Peyer's patch (tissue), 4 donors: ENCODE measurements around the gene LSM10. TPM values are rescaled to one million over a fixed set of nuclear protein-coding genes. Genes with fewer than 3 reads are reported as not detected.
A peak's percentile ranks its signal among the peaks of the same experiment; 100 is the strongest.

ENCODE experiments used
- DNase-seq, 3 donors: peaks; one replicate each; pipeline ENCODE4 v3.0.0-alpha.2; 2017 to 2019
- H3K27ac ChIP-seq, 4 donors: fragments of 200-600 bp; sonication (generic); one replicate each; pipeline ENCODE4 v1.5.1; 2016 to 2019
- H3K27me3 ChIP-seq, 2 donors: fragments of 200-600 bp; sonication (generic); one replicate each; pipeline ENCODE4 v1.5.1; 2019
- H3K36me3 ChIP-seq, 3 donors: fragments of 200-600 bp; sonication (generic); one replicate each; pipeline ENCODE4 v1.5.1; 2016 to 2019
- H3K4me1 ChIP-seq, 4 donors: fragments of 200-600 bp; sonication (generic); one replicate each; pipeline ENCODE4 v1.5.1; 2016 to 2019
- H3K4me3 ChIP-seq, 4 donors: fragments of 200-600 bp; sonication (generic); 1 replicate in 3 of 4; 2 replicates in 1 of 4; pipeline ENCODE4 v1.5.1; 2016 to 2019; ENCODE audit warnings: mild to moderate bottlenecking in 1 of 4
- H3K9me3 ChIP-seq, 4 donors: fragments of 200-600 bp; sonication (generic); one replicate each; pipeline ENCODE4 v1.5.1; 2016 to 2019; ENCODE audit warnings: mild to moderate bottlenecking in 1 of 4
- POLR2A ChIP-seq, 2 donors: fragments of 450-650 bp; IDR thresholded peaks; one replicate each; pipeline ENCODE4 v1.5.1; 2017; ENCODE audit warnings: antibody characterized with exemption in 2 of 2, mild to moderate bottlenecking in 2 of 2, moderate library complexity in 2 of 2
- total RNA-seq, 4 donors: library from RNA; depleted of rRNA; stranded (reverse); fragments of >200 nt; gene quantifications; one replicate each; pipeline ENCODE4 v1.1.0, GENCODE V29; 2016
- TF ChIP-seq, protein P1 (sequence below), 6 experiments: fragments of 450-650 bp in 4 of 6; fragments of 200-600 bp in 2 of 6; sonication (generic) in 1 of 6; IDR thresholded peaks; one replicate each; pipeline ENCODE4 v1.5.1; 2017 to 2019; ENCODE audit warnings: antibody characterized with exemption in 6 of 6, mild to moderate bottlenecking in 3 of 6, moderate library complexity in 1 of 6

LSM10 gene
- total RNA-seq, 4 donors from 2014 or later: 25.5 to 42.9 (median 31.2) TPM

DNA sequence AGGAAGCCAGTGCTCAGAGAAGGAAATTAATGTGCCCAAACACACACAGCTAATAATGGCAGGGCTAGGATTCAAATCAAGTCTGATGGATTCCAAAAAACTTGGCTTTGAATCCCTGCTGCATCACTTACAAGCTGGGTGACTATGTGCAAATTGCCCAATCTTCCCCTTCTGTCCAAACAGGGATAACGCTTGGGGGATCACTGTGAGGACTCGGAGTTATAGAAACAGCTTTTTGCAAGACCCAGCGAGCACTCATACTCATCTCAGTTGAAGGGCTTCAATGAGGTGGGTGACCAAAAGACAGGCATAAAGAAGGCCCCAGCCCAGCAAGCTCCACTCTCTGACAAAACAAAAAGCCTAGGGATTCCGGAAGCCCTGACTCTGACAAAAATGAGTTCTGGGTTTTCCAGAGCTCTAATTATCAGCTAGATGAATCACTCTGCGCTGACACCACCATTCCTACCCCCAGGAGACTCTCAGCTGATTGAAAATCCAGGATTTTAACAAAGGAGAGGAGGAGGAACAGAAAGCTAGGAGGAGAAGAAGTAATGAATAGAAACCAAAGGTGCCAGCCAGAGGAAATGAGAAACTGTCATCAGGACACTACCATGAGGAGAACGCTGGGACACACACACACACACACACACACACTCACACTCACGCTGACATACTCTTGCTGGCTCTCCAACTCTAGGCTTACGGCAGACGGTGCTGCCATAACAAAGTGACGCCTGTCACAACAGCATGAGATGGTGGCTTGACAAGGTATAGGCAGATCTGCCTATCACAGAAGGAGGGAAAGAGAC, 10.4 kb downstream of the LSM10 start:
- H3K4me3 ChIP-seq: peak overlapping the region in 2 of 4 donors; percentile 79 to 97
- peaks cover 6 to 51% (median 28%) of the 10 kb centered on the region in 4 donors for H3K4me1 ChIP-seq
- no peak for TF ChIP-seq POLR2A (IDR thresholded peaks at IDR 0.05)
- TF ChIP-seq, protein P1, sequence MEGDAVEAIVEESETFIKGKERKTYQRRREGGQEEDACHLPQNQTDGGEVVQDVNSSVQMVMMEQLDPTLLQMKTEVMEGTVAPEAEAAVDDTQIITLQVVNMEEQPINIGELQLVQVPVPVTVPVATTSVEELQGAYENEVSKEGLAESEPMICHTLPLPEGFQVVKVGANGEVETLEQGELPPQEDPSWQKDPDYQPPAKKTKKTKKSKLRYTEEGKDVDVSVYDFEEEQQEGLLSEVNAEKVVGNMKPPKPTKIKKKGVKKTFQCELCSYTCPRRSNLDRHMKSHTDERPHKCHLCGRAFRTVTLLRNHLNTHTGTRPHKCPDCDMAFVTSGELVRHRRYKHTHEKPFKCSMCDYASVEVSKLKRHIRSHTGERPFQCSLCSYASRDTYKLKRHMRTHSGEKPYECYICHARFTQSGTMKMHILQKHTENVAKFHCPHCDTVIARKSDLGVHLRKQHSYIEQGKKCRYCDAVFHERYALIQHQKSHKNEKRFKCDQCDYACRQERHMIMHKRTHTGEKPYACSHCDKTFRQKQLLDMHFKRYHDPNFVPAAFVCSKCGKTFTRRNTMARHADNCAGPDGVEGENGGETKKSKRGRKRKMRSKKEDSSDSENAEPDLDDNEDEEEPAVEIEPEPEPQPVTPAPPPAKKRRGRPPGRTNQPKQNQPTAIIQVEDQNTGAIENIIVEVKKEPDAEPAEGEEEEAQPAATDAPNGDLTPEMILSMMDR (IDR thresholded peaks at IDR 0.05): no peak
- DNase-seq: peak in 1 of 3 donors; percentile 46
- peaks cover 0 to 10% (median 0%) of the 10 kb centered on the region in 3 donors for H3K36me3 ChIP-seq
- H3K9me3 ChIP-seq: no peaks in the 10 kb centered on the region
- H3K27ac ChIP-seq: peak overlapping the region; percentile 97 to 99 (median 98)
- H3K27me3 ChIP-seq: no peaks in the 10 kb centered on the region

GRCh38 chr1:36386265-36387140, 11.2 kb downstream of the LSM10 start:
- peaks cover 6 to 51% (median 28%) of the 10 kb centered on the region in 4 donors for H3K4me1 ChIP-seq
- peak; percentile 89 to 98 for TF ChIP-seq POLR2A (IDR thresholded peaks at IDR 0.05)
- TF ChIP-seq, protein P1 (IDR thresholded peaks at IDR 0.05): no peak

DNA sequence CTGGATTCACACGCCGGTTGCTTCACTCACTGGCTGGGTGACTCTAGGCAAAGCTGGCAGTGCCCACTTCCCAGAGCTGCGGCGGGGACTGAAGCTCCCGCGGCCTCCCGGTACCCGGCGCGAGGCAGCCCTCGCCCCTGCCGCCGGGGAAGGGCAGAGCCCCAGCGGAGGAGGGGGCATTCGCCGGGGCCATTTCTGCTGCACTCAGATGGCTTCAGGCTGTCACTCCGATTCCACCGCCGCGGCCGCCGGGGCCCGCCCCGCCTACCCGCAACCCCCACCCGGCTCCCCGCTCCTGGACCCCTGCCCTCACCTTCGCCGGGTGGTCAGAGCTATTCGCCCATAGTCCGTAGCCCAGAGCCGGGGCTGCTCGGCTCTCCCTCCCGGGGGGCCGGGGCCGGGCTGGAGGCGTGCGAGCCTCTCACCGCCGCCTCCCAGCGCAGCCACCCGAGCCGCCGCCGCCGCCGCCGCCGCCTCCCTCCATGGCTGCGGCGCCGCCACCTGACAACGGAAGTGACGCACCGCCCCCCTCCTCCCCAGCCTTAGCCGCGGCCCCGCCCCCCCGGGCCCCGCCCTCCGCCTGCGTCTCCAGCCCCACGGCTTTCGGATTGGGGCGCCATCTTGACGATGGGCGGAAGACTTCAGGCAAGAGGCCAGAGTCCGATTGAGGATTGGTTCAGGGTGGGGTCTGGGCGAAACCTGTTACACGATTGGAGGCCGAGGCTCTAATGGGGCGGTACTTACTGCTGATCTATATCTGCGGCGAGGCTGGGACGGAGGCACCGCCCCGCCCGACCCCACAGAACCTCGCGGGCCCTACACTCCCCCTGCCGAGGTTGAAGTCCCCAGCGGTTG, 12.1 kb downstream of the LSM10 start, which contains the start of gene STK40:
Gene STK40, minus strand, starts transcription at position 515 of the 855 bp plus-strand sequence. CDS start 24,592 bp downstream, outside the sequence.
- peak; percentile 72 to 86 for TF ChIP-seq POLR2A (IDR thresholded peaks at IDR 0.05)
- TF ChIP-seq, protein P1 (IDR thresholded peaks at IDR 0.05): no peak
- no peaks in the 10 kb centered on the region for H3K27me3 ChIP-seq
- H3K9me3 ChIP-seq: no peaks in the 10 kb centered on the region
- peak; percentile 98 to 99 (median 99) for DNase-seq
- peaks cover 6 to 52% (median 23%) of the 10 kb centered on the region in 4 donors for H3K4me1 ChIP-seq
- H3K36me3 ChIP-seq: no peaks in the 10 kb centered on the region
- peak within 1 kb of the TSS; percentile 97 to 99 (median 98) for H3K27ac ChIP-seq
- peak within 1 kb of the TSS; percentile 79 to 97 (median 96) for H3K4me3 ChIP-seq

More at GRCh38 chr1:36386265-36387140, 11.2 kb downstream of the LSM10 start:
- Histone ChIP-seq H3K27ac (peak overlapping the region; percentile 97 to 99 (median 98)), H3K9me3 (no peaks in the 10 kb centered on the region), H3K4me3 (peak overlapping the region; percentile 79 to 97 (median 96)), H3K27me3 (no peaks in the 10 kb centered on the region), H3K36me3 (peaks cover 0 to 7% (median 0%) of the 10 kb centered on the region in 3 donors)
- DNase-seq: peak; percentile 78 to 96 (median 89)

- Histone ChIP-seq H3K36me3 (no peaks in the 10 kb centered on the region), H3K4me1 (peaks cover 6 to 57% (median 18%) of the 10 kb centered on the region in 4 donors), H3K27ac (peak overlapping the region; percentile 97 to 99 (median 98)), H3K9me3 (no peaks in the 10 kb centered on the region), H3K4me3 (peak overlapping the region; percentile 79 to 97 (median 96)), H3K27me3 (no peaks in the 10 kb centered on the region)
- peak; percentile 61 to 87 (median 86) for DNase-seq
- peak; percentile 48 to 61 for TF ChIP-seq POLR2A (IDR thresholded peaks at IDR 0.05)
- TF ChIP-seq, protein P1 (IDR thresholded peaks at IDR 0.05): no peak
Measured at GRCh38 chr1:36384542-36385409, 12.9 kb downstream of the LSM10 start.
